AG04449 (cell line): Measurements from ENCODE around the gene RTTN.

Source experiments
- CTCF ChIA-PET: fragments of 350-600 bp; formaldehyde crosslinking; extraction: SDS; loops from one replicate; lab custom pipeline; 2021; ENCODE audit warnings: antibody characterized with exemption; lab: Yijun Ruan, JAX
- POLR2A ChIA-PET: fragments of 400-600, 350-600 bp; formaldehyde crosslinking; extraction: SDS; loops from one replicate; lab custom pipeline; 2020; ENCODE audit warnings: antibody characterized with exemption, inconsistent platforms; lab: Yijun Ruan, JAX
- DNase-seq: peaks from one replicate; pipeline ENCODE4 v3.0.0-alpha.2; 2010; ENCODE audit warnings: low read depth, low spot score
- H3K4me3 ChIP-seq: 2 replicates; pipeline ENCODE4 v1.5.1; 2011; ENCODE audit warnings: low read depth, mild to moderate bottlenecking, control low read depth, low read length
- TF ChIP-seq, protein P1 (sequence below): IDR thresholded peaks from one replicate; pipeline ENCODE4 v1.5.1; 2011; ENCODE audit warnings: mild to moderate bottlenecking, moderate library complexity, low read length, control low read depth, inconsistent platforms; ENCODE audit not compliant: insufficient read depth; ENCODE audit errors: missing control alignments

Gene RTTN

DNA sequence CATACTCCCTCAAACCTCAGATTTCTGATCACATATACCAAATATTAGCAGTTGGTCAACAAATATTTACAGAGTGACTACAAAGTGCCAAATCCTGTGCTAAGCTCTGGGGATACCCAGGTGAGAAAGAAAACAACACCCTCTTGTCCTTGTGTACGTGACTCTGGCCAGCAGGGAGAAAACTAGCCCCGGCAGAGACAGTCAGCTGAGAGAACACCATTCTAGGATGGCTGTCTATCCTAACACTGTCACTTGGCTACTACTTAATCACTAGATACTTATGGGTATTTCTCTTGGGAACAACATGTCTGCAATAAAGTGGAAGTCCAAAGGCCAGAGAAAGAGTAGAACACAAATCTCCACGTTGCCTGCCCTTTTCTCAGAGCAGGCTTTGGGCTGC, 199.9 kb downstream of the RTTN start:
- ChIA-PET POLR2A (no interaction called here), CTCF (no interaction called here)
- TF ChIP-seq, protein P1, sequence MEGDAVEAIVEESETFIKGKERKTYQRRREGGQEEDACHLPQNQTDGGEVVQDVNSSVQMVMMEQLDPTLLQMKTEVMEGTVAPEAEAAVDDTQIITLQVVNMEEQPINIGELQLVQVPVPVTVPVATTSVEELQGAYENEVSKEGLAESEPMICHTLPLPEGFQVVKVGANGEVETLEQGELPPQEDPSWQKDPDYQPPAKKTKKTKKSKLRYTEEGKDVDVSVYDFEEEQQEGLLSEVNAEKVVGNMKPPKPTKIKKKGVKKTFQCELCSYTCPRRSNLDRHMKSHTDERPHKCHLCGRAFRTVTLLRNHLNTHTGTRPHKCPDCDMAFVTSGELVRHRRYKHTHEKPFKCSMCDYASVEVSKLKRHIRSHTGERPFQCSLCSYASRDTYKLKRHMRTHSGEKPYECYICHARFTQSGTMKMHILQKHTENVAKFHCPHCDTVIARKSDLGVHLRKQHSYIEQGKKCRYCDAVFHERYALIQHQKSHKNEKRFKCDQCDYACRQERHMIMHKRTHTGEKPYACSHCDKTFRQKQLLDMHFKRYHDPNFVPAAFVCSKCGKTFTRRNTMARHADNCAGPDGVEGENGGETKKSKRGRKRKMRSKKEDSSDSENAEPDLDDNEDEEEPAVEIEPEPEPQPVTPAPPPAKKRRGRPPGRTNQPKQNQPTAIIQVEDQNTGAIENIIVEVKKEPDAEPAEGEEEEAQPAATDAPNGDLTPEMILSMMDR: no peak
- no peak for DNase-seq
- H3K4me3 ChIP-seq: no peak overlapping the region

DNA sequence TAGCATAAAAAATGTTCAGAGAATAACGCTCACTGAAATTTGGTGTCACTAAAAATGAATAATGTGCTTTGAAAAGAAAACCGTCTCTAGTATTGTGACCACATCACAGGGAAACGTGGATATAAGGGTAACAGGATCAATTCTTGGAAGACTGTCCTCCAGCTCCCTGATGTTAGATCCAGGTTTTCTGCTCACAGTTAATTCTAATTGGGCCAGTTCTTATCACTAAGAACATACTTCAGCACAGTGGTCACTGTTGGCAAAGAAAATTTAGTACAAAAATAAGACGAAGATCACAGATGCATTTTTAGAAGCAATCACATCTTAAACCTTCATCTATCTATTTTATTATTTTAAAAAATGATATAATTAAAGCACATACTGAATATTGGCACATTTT, 200.8 kb downstream of the RTTN start:
- ChIA-PET POLR2A (no interaction called here), CTCF (no interaction called here)
- no peak for DNase-seq
- H3K4me3 ChIP-seq: no peak overlapping the region
- TF ChIP-seq, protein P1: no peak

DNA sequence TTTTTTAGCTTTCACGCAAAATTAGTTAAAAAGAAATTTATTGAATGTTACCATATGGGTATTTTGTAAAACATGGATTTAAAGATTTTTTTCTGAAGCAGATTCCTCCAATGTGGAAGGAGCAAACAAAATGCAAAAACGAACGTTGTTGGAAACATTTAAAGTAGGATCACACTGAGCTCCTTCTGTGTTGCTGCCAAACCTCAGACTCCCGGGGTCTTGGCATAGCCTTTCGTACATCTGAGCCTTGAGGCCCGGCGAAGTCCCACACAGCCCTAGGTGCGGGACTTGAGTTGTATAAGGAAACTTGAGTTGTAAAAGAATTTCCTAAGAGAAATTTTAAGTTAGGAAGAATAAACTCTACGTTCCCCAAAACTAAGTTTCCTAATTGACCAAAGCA, 205.8 kb downstream of the RTTN start:
- ChIA-PET CTCF (no interaction called here), POLR2A (no interaction called here)
- DNase-seq: no peak
- TF ChIP-seq, protein P1: no peak
- H3K4me3 ChIP-seq: no peak overlapping the region

DNA sequence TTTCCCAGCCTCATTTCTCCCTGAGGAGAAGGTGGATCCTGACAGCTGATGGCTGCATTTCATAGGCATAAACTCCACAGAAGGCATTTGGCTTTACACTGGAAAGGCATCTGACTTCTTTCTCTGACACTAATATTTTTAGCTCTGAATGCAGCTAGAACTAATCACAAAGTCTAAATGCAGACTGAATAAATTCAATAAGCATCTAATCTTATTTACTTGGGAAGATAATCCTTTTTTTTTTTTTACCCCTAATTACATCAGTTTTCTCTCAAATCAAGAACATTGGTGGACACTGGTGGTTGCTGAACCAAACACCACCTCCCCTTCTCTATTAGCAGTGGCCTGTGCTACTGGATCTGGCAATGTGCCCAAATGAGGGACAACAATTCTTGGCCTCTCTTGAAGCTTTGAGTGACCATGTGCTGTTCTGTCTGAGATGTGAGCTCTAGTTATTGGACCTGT, 206.9 kb downstream of the RTTN start:
- no peak overlapping the region for H3K4me3 ChIP-seq
- TF ChIP-seq, protein P1: no peak
- CTCF ChIA-PET: no interaction called here
- DNase-seq: no peak
- POLR2A ChIA-PET: no interaction called here

DNA sequence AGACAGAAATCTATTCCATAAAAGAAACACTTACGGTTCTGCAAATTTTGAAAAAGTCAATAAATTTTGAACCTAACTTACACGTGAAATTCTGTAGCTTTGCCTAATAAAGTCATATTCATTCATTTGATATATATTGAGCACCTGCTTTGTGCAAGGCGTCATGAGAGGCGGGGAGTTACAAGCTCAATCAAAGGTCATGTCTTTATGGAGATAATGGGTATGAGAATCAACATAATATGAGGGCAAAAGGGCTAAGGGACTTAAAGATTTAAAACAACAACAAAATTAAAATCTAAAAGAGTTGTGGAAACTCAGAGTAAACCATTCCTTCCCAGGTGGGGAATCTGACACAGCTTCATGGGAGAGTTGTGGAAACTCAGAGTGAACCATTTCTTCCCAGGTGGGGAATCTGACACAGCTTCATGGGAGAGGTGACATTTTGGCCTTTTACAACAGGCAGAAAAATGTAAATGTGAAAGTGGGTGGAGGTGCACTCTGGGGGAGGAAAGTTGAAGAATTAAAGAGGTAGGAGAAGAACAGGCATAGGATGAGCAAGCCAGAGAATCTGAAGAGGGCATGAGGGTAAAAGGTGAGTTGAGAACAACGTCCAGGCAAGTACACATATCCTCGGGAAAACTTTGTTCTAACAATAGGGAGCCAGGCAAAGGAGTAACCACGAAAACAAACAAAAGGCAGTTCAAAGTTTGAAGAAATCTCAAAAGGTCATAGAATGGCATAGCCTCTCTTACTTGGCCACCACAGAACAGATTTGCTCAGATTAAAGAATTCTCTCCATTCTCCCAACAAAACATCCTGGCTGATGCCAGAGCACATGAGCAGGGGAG, 208.3 kb downstream of the RTTN start:
- no peak overlapping the region for H3K4me3 ChIP-seq
- DNase-seq: no peak
- TF ChIP-seq, protein P1: no peak
- ChIA-PET POLR2A (interaction anchor here (0.6 kb wide), 1 partner anchor 10 kb away, joined by 5 read pairs; no protein-coding TSS in a partner anchor), CTCF (no interaction called here)

DNA sequence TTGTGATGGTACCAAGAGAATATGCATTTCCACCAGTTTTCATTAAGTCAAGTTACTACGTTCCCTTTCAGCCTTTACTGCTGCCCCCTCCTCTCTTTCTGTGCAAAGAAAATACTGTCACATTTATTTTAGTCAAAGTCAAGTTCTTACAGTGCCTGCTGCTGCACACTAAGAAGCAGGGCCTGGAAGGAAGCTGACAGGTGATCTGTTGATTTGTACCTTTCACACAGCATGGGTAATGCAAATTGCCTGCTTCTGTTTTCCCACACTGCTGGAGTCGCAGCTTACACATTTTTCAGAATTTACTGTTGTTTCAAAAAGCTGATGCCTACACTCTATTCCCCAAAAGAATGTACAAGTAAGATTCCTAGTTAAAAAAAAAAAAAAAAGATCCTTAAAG, 209.1 kb downstream of the RTTN start:
- no peak overlapping the region for H3K4me3 ChIP-seq
- ChIA-PET CTCF (no interaction called here), POLR2A (interaction anchor here (0.6 kb wide), 1 partner anchor 9 kb away, joined by 5 read pairs; no protein-coding TSS in a partner anchor)
- DNase-seq: no peak
- TF ChIP-seq, protein P1: no peak
